Mammary epithelial cell (primary cell): Measurements from ENCODE around the gene ATG4B.

Source experiments
- CTCF ChIP-seq, 2 donors: IDR thresholded peaks in 1 of 2; conservative IDR thresholded peaks in 1 of 2; 2 replicates each; pipeline ENCODE4 v1.5.1; 2011 to 2012; ENCODE audit warnings: inconsistent platforms in 2 of 2, low read length in 2 of 2, mild to moderate bottlenecking in 2 of 2, control low read depth in 1 of 2, low read depth in 1 of 2; ENCODE audit not compliant: insufficient read depth in 1 of 2; ENCODE audit errors: extremely low read depth in 1 of 2
- EZH2 ChIP-seq: IDR thresholded peaks from 2 replicates; pipeline ENCODE4 v1.6.1; 2012; ENCODE audit warnings: low read length, inconsistent platforms, borderline replicate concordance

GRCh38 chr2:241676665-241677064 lies 39.2 kb downstream of the ATG4B start:
- TF ChIP-seq CTCF (conservative IDR thresholded peaks at IDR 0.05 in 1 of 2, IDR thresholded peaks at IDR 0.05 in 1 of 2; ENCODE audit: extremely low read depth in 1 of 2, insufficient read depth in 1 of 2, low read depth in 1 of 2, low read length in 2 of 2), result no peak
- TF ChIP-seq EZH2, result no peak
